ENCODE measurements around the gene PHF24.

DNA sequence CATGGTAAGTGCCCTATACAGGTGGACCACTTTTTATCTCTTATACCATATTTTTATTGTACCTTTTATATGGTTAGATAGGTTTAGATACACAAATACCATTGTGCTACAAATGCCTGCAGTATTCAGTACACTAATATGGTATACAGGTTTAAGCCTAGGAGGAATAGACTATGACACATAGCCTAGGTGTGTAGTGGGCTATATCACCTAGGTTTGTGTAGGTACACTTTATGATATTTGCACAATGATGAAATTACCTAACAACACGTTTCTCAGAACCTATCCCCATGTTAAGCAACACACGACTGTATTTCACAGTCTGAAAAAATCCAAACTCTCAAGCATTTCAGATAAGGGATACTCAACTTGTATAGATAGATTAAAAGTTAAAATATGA, 9.6 kb upstream of the PHF24 start:
- TF ChIP-seq, protein P1, sequence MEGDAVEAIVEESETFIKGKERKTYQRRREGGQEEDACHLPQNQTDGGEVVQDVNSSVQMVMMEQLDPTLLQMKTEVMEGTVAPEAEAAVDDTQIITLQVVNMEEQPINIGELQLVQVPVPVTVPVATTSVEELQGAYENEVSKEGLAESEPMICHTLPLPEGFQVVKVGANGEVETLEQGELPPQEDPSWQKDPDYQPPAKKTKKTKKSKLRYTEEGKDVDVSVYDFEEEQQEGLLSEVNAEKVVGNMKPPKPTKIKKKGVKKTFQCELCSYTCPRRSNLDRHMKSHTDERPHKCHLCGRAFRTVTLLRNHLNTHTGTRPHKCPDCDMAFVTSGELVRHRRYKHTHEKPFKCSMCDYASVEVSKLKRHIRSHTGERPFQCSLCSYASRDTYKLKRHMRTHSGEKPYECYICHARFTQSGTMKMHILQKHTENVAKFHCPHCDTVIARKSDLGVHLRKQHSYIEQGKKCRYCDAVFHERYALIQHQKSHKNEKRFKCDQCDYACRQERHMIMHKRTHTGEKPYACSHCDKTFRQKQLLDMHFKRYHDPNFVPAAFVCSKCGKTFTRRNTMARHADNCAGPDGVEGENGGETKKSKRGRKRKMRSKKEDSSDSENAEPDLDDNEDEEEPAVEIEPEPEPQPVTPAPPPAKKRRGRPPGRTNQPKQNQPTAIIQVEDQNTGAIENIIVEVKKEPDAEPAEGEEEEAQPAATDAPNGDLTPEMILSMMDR (IDR thresholded peaks at IDR 0.05): no peak
- TF ChIP-seq EP300 (IDR thresholded peaks at IDR 0.05): no peak
- TF ChIP-seq POLR2A (IDR thresholded peaks at IDR 0.05): no peak
- no peak for TF ChIP-seq POLR2AphosphoS5 (IDR thresholded peaks at IDR 0.05)
